ENCODE measurements around the gene TLX3. TPM values are rescaled to one million over a fixed set of nuclear protein-coding genes. Genes with fewer than 3 reads are reported as not detected.

The TLX3 gene
- total and polyA plus RNA-seq, 10 of the 15 experiments (the other 5 are each of a cell fraction or from before 2014, with no cell fraction given), result not detected

- ATAC-seq (no peak), FAIRE-seq (no peak), DNase-seq (ENCODE audit: low read depth, low spot score) (no peak)
- Histone ChIP-seq H3K9me3 (replicated peaks; ENCODE audit: control insufficient read depth, insufficient read depth, low read length) (no peaks in the 10 kb centered on the region), H3K4me1 (ENCODE audit: control insufficient read depth, insufficient read depth, low read length) (no peaks in the 10 kb centered on the region), H3K36me3 (ENCODE audit: control insufficient read depth in 2 of 2, insufficient read depth in 2 of 2, low read length in 1 of 2) (no peaks in the 10 kb centered on the region), H3K27me3 (replicated peaks in 1 of 2; ENCODE audit: control insufficient read depth in 2 of 2, insufficient read depth in 2 of 2, low read length in 1 of 2) (no peaks in the 10 kb centered on the region), H3K27ac (ENCODE audit: control insufficient read depth, insufficient read depth) (no peak overlapping the region), H2AFZ (ENCODE audit: control insufficient read depth, low read depth, low read length) (no peak overlapping the region), H3K9ac (ENCODE audit: control insufficient read depth, insufficient read depth, low read length) (no peak overlapping the region), H3K79me2 (ENCODE audit: control insufficient read depth, insufficient read depth, low read length) (no peaks in the 10 kb centered on the region), H4K20me1 (ENCODE audit: control insufficient read depth, insufficient read depth) (no peaks in the 10 kb centered on the region), H3K4me3 (no peak overlapping the region), H3K4me2 (ENCODE audit: control insufficient read depth, insufficient read depth) (no peak overlapping the region)
- ChIA-PET SMC1A (ENCODE audit: uncharacterized antibody, unreplicated experiment) (no interaction called here), POLR2A (interaction anchor here (0.7 kb wide), 1 partner anchor 541 kb away, joined by 6 read pairs; no protein-coding TSS in a partner anchor), RAD21 (ENCODE audit: unreplicated experiment) (no interaction called here), CTCF (interaction anchor here (0.7 kb wide), 1 partner anchor 413 kb away, joined by 3 read pairs; no protein-coding TSS in a partner anchor)
- BruUV-seq (replicated peaks), result no TSS peak
- in situ Hi-C loops (cut with MboI) (no loop called here), intact Hi-C loops (cut with micrococcal nuclease; ENCODE audit: unreplicated experiment) (no loop called here)
- WGBS (ENCODE audit: insufficient coverage, insufficient replicate concordance, low lambda C conversion rate, missing lambda C conversion rate), result 58% methylated on average over 8 of the region's 8 CpGs
- TF ChIP-seq CREB1 (IDR thresholded peaks at IDR 0.05; ENCODE audit: low read depth), result no peak
- TF ChIP-seq SUPT20H (IDR thresholded peaks at IDR 0.05; ENCODE audit: borderline replicate concordance, control insufficient read depth, low read depth, low read length), result no peak
- no peak for TF ChIP-seq SREBF1 (IDR thresholded peaks at IDR 0.05; ENCODE audit: low read length)
- TF ChIP-seq ZNF24 (IDR thresholded peaks at IDR 0.05), result no peak
- TF ChIP-seq HDGF (IDR thresholded peaks at IDR 0.05), result no peak
- no peak for TF ChIP-seq RCOR1 (conservative IDR thresholded peaks at IDR 0.05; ENCODE audit: low read depth, low read length)
- TF ChIP-seq E4F1 (IDR thresholded peaks at IDR 0.05; ENCODE audit: borderline replicate concordance, partially characterized antibody), result no peak
- TF ChIP-seq NRF1 (conservative IDR thresholded peaks at IDR 0.05; ENCODE audit: low read depth, low read length), result no peak
- no peak for TF ChIP-seq MEF2B (IDR thresholded peaks at IDR 0.05; ENCODE audit: partially characterized antibody, poor library complexity, severe bottlenecking)
- TF ChIP-seq USF1 (IDR thresholded peaks at IDR 0.05; ENCODE audit: borderline replicate concordance, extremely low read length, insufficient read depth, low read depth, low read length), result no peak
- no peak for TF ChIP-seq CEBPB (IDR thresholded peaks at IDR 0.05; ENCODE audit: borderline replicate concordance in 1 of 2, low read depth in 2 of 2, low read length in 2 of 2)
- TF ChIP-seq GATAD2B (conservative IDR thresholded peaks at IDR 0.05; ENCODE audit: low read depth), result no peak
- no peak for TF ChIP-seq ATF2 (IDR thresholded peaks at IDR 0.05; ENCODE audit: low read length)
- no peak for TF ChIP-seq EZH2 (IDR thresholded peaks at IDR 0.05; ENCODE audit: borderline replicate concordance, control insufficient read depth, low read depth, low read length)
- TF ChIP-seq IKZF1 (conservative IDR thresholded peaks at IDR 0.05), result no peak
- no peak for TF ChIP-seq NFXL1 (IDR thresholded peaks at IDR 0.05; ENCODE audit: borderline replicate concordance)
- no peak for TF ChIP-seq E2F8 (IDR thresholded peaks at IDR 0.05; ENCODE audit: low read depth, partially characterized antibody)
- no peak for TF ChIP-seq ZZZ3 (IDR thresholded peaks at IDR 0.05; ENCODE audit: control insufficient read depth, insufficient read length, low read depth)
Measured at GRCh38 chr5:171330021-171330420, 21.0 kb downstream of the TLX3 start.
